OCI-LY3 (cell line): Measurements from ENCODE around the gene NSUN6.

Experiments used
- EZH2phosphoT487 ChIP-seq: fragments of 200-600 bp; shearing (Covaris generic); IDR thresholded peaks from 2 replicates; pipeline ENCODE4 v1.6.1; 2018; ENCODE audit warnings: antibody characterized with exemption, mixed run types, low read depth
- TF ChIP-seq, protein P1 (sequence below): fragments of 200-600, 300-600 bp; sonication (generic); IDR thresholded peaks from 2 replicates; pipeline ENCODE4 v1.5.1; 2014; ENCODE audit warnings: antibody characterized with exemption, low read length, low read depth

DNA sequence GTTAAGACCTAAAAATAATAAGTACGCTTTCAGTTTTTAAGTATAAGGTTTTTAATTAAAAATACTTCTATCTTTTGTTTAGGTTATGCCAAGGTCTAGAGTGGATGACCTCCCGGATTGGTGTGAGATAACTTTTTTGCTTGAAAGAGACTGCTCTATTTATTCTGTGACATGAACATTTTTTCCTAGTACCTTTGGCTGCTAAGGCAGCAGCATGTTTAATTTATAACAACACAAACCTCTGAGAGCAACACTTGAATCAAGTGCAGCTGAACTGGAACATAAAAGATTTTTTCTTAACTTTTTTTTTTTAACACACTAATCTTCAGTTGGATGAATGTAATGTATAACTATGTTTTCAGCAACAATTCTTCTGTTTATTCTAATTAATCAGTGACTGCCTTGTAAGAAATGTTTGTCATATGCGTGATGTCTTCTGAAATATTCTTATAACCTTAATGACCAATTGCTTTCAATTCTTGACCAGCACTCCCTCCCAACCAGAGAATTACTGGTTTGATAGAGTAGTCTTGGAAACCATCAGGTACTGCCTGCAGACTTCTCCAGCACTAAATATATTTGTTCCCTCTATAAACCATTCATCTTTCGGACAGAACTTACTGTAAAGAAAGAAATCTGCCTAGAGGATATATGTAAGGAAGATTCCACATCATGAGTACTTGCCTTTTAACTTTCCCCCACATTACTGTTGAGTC is 23.9 kb upstream of the NSUN6 start:
- no peak for TF ChIP-seq EZH2phosphoT487
- TF ChIP-seq, protein P1, sequence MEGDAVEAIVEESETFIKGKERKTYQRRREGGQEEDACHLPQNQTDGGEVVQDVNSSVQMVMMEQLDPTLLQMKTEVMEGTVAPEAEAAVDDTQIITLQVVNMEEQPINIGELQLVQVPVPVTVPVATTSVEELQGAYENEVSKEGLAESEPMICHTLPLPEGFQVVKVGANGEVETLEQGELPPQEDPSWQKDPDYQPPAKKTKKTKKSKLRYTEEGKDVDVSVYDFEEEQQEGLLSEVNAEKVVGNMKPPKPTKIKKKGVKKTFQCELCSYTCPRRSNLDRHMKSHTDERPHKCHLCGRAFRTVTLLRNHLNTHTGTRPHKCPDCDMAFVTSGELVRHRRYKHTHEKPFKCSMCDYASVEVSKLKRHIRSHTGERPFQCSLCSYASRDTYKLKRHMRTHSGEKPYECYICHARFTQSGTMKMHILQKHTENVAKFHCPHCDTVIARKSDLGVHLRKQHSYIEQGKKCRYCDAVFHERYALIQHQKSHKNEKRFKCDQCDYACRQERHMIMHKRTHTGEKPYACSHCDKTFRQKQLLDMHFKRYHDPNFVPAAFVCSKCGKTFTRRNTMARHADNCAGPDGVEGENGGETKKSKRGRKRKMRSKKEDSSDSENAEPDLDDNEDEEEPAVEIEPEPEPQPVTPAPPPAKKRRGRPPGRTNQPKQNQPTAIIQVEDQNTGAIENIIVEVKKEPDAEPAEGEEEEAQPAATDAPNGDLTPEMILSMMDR: no peak
